GM12891 (cell line): ENCODE measurements around the gene SPNS2. TPM values are rescaled to one million over a fixed set of nuclear protein-coding genes. Genes with fewer than 3 reads are reported as not detected.

Experiments used
- DNase-seq: peaks from one replicate; pipeline ENCODE4 v3.0.0; 2011; ENCODE audit warnings: low spot score; ENCODE audit not compliant: insufficient read length
- FAIRE-seq: peaks from 2 replicates; lab custom pipeline; 2011; peaks lifted over from hg19 to GRCh38; lab: Jason Lieb, UNC
- PAX5 ChIP-seq: IDR thresholded peaks from 2 replicates; pipeline ENCODE4 v1.6.1; 2011; ENCODE audit warnings: low read length, moderate library complexity, mild to moderate bottlenecking; ENCODE audit not compliant: insufficient read depth, severe bottlenecking
- POLR2A ChIP-seq: IDR thresholded peaks from 2 replicates; pipeline ENCODE4 v1.6.1; 2011; ENCODE audit warnings: low read depth, low read length, control low read depth
- POLR2AphosphoS5 ChIP-seq: IDR thresholded peaks from 2 replicates; pipeline ENCODE4 v1.6.1; 2011; ENCODE audit warnings: low read depth, low read length, control low read depth
- POU2F2 ChIP-seq: IDR thresholded peaks from 2 replicates; pipeline ENCODE4 v1.6.1; 2011; ENCODE audit warnings: low read depth, mild to moderate bottlenecking, control low read depth, low read length, moderate library complexity
- SPI1 ChIP-seq: IDR thresholded peaks from 2 replicates; pipeline ENCODE4 v1.6.1; 2011; ENCODE audit warnings: low read depth, low read length, control low read depth
- TAF1 ChIP-seq: IDR thresholded peaks from 2 replicates; pipeline ENCODE4 v1.6.1; 2011; ENCODE audit warnings: low read depth, low read length, control low read depth
- polyA plus RNA-seq: library from polyadenylated mRNA; unstranded; fragments of >200 nt; gene quantifications from one replicate; pipeline ENCODE4 v1.2.1, GENCODE V29; 2012; ENCODE audit warnings: low read depth, missing spikeins, inconsistent platforms; ENCODE audit not compliant: missing spikeins

The SPNS2 gene
- polyA plus RNA-seq: 0.47 TPM

- TF ChIP-seq POLR2A (no peak), PAX5 (no peak), POU2F2 (no peak), POLR2AphosphoS5 (no peak)
- FAIRE-seq (peak; percentile 76), DNase-seq (peak; percentile 94)
Measured at GRCh38 chr17:4498461-4499397, at the start of gene SPNS2. SPNS2 (plus strand) TSS chr17:4498881; CDS start chr17:4499048, 167 bp downstream.

GRCh38 chr17:4449736-4450135, 48.9 kb upstream of the SPNS2 start:
- TF ChIP-seq POLR2AphosphoS5: no peak
- TF ChIP-seq TAF1: no peak
- TF ChIP-seq SPI1: no peak
- TF ChIP-seq PAX5: no peak
- TF ChIP-seq POLR2A: no peak
- TF ChIP-seq POU2F2: no peak
- no peak for DNase-seq
- no peak for FAIRE-seq

GRCh38 chr17:4450710-4451316, 47.9 kb upstream of the SPNS2 start:
- FAIRE-seq (no peak), DNase-seq (no peak)
- TF ChIP-seq POLR2AphosphoS5 (no peak), POLR2A (no peak), SPI1 (no peak), POU2F2 (no peak), PAX5 (no peak), TAF1 (no peak)

GRCh38 chr17:4453812-4454591, 44.7 kb upstream of the SPNS2 start:
- FAIRE-seq (no peak), DNase-seq (no peak)
- no peak for TF ChIP-seq SPI1
- TF ChIP-seq POLR2AphosphoS5: no peak
- no peak for TF ChIP-seq TAF1
- no peak for TF ChIP-seq POLR2A
- TF ChIP-seq POU2F2: no peak
- no peak for TF ChIP-seq PAX5

- TF ChIP-seq POLR2AphosphoS5 (no peak), POU2F2 (no peak), PAX5 (no peak), TAF1 (no peak), SPI1 (no peak), POLR2A (no peak)
- FAIRE-seq: no peak
- no peak for DNase-seq
Measured at GRCh38 chr17:4460661-4461060, 38.0 kb upstream of the SPNS2 start.

GRCh38 chr17:4463818-4464476, 34.7 kb upstream of the SPNS2 start:
- TF ChIP-seq POU2F2: no peak
- no peak for TF ChIP-seq POLR2AphosphoS5
- TF ChIP-seq POLR2A: no peak
- TF ChIP-seq PAX5: no peak
- TF ChIP-seq TAF1: no peak
- TF ChIP-seq SPI1: no peak
- FAIRE-seq (no peak), DNase-seq (no peak)

GRCh38 chr17:4465786-4466185, 32.9 kb upstream of the SPNS2 start:
- DNase-seq (no peak), FAIRE-seq (no peak)
- TF ChIP-seq SPI1: no peak
- no peak for TF ChIP-seq POLR2AphosphoS5
- no peak for TF ChIP-seq PAX5
- no peak for TF ChIP-seq POU2F2
- TF ChIP-seq TAF1: no peak
- TF ChIP-seq POLR2A: no peak

GRCh38 chr17:4467287-4467686, 31.4 kb upstream of the SPNS2 start:
- DNase-seq (no peak), FAIRE-seq (no peak)
- TF ChIP-seq POLR2AphosphoS5 (no peak), SPI1 (no peak), POLR2A (no peak), PAX5 (no peak)

- FAIRE-seq: no peak
- no peak for TF ChIP-seq POLR2A
- TF ChIP-seq POU2F2: no peak
- TF ChIP-seq SPI1: no peak
- no peak for TF ChIP-seq TAF1
- no peak for TF ChIP-seq POLR2AphosphoS5
- TF ChIP-seq PAX5: no peak
- DNase-seq: no peak
Measured at GRCh38 chr17:4469552-4469951, 29.1 kb upstream of the SPNS2 start.
